Activated CD8-positive, alpha-beta memory T cell treated with anti-CD3 and anti-CD28 coated beads, Interleukin-2, amount 50 U/mL, for 24 hours (primary cell): ENCODE data around the gene TPCN1.

Experiments used
- DNase-seq: peaks from one replicate; pipeline ENCODE4 v3.0.0-alpha.2; 2020; ENCODE audit errors: extremely low read depth

Gene TPCN1

DNA sequence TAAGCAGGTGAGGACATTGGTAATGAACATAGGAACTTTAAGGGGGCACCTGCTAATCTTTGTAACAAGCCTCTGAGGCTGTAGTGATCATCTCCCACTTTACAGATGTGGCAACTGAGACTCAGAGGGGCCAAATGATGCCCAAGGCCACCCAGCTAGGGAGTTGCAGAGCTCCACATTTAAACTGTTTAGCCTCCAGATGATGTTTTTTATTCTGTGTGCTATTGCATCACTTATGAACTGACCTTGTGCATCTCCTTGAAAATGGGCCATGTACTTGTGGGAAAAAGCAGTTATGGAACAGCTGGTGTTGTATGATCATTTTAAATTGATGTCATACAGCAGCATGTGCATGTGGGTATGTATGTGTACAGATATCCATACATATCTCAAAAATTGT, 41.4 kb downstream of the TPCN1 start:
- DNase-seq, result no peak

DNA sequence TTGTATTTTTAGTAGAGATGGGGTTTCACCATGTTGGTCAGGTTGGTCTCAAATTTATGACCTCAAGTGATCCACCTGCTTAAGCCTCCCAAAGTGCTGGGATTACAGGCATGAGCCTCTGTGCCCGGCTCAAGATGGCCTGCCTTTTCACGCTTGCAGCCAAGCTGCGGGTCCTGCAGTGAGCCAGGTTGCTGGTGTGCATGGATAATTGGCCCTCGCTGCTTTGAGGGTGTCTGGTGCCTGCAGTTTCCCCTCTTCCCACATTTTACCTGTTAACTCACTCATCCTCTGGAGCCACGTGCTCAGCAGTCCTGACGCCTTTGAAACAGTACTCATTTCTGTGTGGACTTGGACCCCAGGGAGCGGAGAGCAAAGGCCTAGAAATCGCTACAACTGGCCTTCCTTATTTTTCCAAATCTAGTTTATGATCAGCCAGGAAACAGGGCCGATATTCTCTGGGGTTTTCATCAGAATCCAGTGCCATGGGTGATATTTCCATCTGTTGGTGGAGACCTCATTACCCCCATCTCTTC, 42.2 kb downstream of the TPCN1 start:
- DNase-seq, result no peak

DNA sequence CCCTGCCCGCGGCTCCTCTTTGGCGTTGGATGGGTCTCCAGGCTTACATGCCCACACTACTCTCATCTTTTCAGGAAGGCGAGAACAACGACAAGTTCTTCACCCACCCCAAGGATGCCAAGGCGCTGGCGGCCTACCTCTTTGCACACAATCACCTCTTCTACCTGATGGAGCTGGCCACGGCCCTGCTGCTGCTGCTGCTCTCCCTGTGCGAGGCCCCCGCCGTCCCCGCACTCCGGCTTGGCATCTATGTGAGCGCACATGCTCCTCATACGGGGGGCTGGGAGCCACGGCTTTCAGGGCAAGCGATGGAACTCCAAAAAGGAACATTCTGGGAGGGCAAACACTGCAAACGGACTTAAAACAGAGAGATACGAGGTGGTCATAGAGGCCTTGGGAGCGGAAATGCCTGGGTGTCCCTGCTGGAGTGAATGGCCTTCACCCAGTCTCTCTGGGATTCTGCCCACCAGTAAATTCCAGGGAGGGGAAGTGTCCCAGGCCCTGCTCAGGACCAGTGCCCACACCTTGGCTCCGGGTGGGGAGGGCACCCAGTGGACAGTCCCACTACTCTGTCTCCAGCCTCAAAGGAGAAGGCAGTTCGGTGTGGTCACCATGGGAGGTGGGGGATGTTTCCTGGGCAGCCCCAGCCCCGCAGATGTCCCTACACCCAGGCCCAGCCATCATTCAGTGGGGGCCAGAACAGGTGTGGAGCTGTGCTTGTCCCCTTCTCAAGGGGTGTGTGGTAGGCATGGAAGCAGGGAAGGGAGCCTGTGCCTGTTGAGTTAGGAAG, 45.0 kb downstream of the TPCN1 start:
- DNase-seq, result no peak

DNA sequence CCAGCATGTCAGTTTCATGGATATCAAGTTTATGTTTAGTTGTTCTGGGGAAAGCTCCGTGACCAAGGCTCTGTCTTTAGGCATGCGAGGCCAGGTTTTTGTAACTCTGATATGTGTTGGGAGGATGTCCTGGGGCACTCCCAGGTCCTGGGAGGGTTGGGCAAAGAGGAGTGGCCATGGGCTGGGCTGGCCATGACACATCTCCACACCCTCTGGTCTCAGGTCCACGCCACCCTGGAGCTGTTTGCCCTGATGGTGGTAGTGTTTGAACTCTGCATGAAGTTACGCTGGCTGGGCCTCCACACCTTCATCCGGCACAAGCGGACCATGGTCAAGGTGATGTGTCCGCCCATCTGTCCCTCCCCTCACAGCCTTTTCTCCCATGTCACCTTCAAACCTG, 46.4 kb downstream of the TPCN1 start:
- DNase-seq, result no peak

DNA sequence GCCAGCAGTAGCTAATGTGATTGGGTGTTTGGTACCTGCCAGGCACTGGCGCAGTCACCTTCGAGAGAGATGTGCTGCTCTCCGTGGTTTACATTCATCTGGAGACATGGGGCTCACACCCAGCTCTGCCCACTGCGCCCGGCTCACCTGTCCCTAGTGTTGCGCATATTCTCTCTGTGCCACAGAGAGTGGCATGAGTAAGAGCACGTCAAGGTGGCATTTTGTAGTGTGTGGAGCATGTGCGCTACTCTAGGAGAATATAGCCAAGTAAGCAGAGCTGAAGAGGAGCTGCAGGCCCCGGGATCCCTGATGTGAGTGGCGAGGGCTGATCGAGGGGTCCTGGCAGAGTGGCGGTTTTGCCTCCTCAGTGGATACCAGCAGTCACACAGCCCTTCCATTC, 46.9 kb downstream of the TPCN1 start:
- no peak for DNase-seq

DNA sequence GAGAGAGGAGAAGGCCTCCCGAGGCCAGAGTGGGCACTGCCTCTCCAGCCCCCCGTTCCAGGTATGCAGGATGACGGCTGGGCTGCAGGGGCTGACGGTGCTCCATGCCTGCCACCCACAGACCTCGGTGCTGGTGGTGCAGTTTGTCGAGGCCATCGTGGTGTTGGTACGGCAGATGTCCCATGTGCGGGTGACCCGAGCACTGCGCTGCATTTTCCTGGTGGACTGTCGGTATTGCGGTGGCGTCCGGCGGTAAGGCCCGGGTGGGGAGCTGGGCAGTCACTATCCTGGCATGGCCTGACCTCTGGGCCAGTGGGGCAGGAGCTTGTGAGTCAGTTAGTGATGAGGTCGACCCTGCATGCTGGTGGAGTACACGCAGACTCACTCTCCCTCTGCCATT, 47.4 kb downstream of the TPCN1 start:
- no peak for DNase-seq

DNA sequence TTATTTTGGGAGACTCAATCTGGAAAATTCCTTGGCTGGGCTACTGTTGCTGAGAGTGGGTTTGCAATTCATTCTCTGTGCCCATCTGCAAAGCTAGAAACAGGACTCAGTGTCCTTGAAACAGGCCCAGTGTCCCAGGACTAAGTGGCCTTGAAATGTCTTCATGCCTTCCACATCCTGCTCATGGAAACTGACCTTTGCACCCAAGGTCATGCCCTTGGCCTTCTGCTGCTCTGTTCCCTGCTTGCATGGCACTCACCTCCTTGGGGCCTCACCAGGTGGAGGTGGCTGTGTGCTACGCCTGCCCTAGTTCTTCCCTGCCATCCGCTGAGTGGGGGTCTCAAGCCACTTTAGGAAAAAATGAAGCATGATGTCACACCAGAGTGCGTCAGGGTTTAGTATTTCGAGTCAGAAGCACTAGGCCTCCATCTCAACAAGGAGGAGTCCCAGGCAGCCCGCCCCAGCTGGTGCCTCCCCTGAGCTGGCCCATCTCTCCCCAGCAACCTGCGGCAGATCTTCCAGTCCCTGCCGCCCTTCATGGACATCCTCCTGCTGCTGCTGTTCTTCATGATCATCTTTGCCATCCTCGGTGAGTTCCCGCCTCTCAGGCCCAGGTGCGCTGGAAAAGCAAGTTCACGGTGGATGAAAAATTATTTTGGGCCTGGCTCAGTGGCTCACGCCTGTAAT, 48.1 kb downstream of the TPCN1 start:
- no peak for DNase-seq

DNA sequence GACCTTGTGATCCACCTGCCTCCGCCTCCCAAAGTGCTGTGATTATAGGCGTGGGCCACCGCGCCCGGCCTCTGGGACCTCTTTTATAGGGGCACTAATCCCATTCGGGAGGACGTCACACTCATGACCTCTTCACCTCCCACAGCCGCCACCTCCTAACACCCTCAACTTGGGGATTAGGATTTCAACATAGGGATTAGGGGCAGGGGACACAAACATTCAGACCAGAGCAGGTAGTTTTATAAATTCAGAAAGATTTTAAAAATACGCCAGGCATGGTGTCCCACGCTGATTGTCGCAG, 49.4 kb downstream of the TPCN1 start:
- DNase-seq, result no peak

DNA sequence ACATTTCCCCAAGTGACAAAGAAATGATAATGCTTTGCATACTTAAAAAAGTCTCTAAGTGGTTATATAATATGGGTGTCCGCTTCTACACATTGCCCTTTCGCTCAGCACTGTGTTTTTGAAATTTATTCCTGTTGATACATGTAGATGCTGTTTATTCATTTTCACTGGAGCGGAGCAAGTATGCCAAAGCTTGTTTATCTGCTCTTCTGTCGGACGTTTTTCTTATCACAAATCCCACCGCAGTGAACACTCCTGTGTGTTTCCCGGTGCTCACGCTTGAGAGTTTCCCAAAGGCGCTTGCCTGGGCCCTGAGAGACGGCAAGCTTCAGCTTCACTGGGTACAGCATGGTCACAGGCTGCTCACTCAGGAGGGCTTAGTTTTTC, 50.2 kb downstream of the TPCN1 start:
- DNase-seq, result no peak

DNA sequence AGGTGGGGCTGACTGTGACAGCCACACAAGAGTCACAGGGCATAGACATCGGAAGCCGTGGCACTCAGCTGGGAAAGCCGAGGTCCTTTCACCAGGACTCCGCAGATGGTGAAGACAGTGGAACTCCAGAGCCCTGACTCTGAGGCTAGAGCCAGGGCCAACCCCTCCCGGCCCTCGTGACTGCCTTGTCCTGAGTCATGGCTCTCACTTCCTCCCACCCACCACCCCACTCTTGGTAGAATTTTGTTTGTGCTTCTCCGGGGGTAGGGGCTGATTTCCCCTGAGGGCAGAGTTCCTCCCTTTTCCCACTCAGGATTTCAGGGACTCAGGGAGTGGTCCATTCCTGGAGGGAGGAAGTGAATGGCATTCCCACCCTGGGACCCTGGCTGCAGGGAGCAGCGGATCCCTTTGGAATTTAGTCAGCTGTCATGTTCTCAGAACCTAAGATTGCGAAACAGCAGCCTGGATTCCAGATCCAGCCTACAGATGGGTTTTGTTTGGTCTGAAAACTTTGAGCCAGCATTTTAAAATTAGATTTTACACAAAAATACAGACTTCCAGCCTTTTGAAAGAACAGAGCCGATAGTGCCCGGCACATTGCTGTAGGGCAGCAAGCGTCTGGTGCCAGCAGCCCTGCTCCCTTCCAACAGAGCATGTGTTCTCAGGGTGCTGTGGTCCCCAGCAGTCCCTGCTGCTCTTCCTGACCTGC, 50.7 kb downstream of the TPCN1 start:
- DNase-seq, result no peak

DNA sequence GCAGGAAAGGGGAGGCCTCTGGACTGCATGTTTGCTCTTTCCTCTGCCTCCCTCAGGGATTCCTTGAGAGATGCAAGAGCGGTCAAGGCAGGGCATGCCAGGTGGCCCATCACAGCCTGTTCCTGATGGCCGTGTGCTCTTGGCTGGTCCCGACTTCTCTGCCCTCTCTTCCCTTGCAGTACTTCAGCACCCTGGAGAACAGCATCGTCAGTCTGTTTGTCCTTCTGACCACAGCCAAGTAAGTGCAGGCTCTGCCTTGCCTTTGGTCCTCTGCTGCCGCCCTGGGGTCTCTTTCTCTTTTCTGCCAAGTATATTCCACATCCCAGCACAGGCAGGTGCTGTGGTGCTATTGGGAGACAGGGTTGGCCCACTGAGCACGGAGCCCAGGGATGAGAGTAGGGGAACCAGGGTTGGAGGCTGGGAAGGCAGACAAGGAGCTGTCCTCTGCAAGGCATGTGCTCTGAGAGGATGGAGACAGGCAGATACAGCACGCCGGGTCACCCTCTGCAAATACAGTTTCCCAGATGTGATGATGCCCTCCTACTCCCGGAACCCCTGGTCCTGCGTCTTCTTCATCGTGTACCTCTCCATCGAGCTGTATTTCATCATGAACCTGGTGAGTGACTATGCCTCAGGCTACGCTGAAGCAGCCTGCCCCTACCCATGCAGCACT, 51.9 kb downstream of the TPCN1 start:
- no peak for DNase-seq

DNA sequence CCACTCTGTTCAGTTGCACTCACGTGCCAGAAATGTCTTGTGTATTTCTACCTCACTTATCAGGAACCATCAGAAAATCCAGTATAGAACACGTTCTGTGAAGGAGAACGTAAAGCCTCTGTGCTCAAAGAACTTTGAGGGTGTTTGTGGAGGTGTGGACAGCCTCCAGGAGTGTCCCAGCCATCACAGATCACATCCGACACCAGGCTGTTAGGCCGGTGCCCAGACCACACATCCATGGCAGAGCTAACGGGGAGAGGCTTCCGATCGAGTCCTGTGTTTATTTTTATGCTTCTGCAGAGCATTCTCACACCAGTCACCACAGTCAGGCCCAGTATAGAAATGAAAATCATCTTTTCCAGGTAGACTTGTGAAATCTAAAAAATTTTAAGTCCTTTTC, 53.6 kb downstream of the TPCN1 start:
- no peak for DNase-seq

DNA sequence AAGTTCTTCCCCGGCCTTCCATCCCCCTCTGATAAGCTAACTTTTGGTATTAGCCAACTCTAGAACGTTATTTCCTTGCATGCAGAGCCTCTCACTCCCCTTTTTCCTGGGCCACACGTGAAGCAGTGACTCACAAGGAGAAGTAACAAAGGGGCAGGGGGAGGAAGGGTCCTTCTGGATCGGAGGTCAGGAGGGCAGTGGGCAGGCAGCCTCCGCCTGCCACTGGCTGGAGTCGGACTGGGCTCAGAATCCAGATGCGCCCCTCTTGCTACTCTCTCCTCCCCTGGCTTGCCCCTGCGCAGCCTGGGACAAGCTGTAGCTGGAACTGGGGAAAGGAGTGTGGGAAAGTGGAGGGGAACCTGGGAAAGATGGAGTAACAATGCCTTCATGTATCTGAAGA, 55.0 kb downstream of the TPCN1 start:
- no peak for DNase-seq

DNA sequence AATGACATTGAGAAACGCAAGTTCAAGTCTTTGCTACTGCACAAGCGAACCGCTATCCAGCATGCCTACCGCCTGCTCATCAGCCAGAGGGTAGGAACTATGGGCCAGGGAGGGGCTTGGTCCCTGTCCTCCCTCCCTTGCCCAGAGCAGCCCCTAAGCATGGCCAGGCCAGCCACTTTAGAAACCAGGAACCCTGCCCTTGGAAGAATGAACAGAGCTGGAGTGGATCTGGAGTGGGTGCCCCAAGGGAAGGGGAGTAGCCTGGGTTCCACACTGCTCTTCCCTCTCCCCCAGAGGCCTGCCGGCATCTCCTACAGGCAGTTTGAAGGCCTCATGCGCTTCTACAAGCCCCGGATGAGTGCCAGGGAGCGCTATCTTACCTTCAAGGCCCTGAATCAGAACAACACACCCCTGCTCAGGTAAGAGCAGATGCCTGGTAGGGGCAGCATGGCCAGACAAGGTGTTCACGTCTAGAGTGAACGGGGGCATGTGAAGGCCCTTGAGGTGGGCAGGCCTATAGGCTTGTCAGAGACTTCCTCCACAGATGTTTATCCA, 55.8 kb downstream of the TPCN1 start:
- no peak for DNase-seq

DNA sequence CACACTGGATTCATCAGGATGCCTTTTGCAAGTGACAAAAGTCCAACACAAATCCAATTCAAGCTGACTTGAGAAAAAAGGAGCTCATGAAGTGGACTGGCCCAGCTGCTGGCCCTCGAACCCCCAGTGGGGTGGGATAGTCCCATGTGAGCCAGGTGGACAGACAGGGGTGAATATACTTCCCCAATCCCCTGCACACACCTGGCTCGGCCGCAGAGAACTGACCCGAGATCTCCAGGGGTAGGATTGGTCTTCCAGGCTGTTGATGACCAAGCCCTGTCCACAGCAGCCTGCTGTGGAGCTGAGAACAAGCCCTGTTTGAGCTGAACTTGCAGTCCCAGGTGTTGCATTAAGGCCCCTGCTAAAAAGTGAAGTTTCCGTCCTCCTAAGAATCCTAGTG, 56.2 kb downstream of the TPCN1 start:
- no peak for DNase-seq

DNA sequence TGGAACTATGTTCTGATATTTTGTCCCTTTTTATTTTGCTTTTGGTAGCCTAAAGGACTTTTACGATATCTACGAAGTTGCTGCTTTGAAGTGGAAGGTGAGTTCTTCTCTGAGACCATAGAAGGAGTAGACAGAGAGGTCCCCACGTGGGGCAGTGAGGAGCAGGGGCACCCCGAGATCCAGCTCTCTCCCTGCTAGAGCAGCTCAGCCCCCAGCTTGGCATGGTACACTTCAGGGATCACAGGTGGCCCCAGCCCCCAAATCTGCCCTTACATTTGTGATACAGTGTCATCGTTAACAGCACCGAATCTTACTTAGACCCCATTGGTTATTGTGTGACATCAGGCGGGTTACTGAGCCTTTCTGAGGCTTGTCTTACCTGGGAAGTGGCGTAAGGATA, 56.9 kb downstream of the TPCN1 start:
- no peak for DNase-seq

DNA sequence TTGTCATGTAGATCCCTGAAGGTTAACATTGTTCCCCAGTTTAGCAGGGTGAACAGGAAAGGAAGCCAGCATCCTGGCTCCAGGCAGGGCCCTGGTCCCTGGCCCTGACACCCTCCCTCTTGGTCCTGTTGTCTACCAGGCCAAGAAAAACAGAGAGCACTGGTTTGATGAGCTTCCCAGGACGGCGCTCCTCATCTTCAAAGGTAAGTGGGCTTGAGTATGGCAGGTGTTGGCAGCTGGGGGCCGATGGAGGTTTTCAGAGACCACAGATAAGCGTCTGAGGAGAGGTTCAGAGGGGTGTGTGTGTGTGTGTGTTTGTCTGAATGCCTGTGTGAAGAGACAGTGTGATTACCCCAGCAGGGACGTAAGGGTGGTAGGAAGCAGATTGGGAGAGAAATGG, 57.4 kb downstream of the TPCN1 start:
- no peak for DNase-seq

DNA sequence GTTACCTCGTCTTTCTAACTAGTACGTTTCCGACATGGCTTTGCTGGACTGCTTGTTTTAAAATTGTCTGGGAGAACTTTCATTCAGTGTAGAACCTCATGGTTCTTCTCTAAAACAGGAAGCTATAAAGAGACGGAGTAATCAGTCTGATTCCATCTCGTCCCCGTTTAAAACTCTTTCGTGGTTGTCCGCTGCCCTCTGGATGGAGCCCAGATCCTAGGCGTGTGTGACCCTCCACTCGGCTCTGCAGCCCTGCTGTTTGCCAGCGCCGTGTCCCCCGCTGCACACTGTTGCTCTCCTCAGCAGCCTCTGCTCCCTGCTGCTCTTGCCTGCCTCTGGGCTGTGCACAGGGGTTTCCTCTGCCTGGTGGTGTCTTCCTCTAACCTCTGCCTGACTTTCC, 63.5 kb downstream of the TPCN1 start:
- no peak for DNase-seq

DNA sequence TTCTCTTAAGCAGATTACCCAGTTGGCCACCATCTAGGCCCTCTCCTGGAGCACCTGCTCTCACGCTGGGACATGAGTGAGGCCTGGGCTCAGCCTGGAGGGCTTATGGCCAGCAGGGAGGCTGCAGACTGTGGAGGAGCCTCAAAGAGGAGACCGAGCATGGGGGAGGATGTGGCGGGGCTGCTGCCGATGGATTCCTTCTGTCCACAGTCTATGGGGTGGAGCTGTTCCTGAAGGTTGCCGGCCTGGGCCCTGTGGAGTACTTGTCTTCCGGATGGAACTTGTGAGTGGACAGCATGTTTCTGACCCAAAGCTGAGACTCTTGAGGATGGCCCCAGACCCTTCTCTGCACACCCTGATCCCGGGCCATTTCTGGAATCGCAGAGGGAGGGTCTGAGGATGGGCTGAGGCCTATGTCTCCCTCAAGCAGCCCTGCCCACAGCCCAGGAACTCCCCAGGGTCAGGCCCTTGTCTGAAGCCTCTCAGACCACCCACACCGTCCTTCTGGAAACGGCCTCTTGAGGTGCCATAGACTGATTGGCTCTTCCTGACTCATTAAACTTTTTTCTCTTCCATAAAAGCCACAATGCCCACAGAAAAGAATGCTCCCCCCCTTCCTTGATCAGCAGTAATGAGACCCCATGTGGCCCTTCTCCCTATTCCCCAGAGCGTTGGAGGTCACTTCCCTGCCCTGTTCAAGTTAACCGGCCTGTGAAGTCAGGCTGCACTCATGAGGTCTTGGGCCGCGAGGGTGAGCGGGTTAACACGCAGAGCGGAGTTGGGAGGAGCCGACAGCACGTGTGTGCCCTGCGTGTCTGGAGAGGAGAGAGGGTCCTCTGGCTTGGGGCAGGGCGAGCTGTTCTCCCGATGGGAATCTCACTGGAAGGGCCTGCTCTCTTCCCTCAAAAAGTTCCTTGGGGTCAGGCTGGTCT, 64.7 kb downstream of the TPCN1 start:
- DNase-seq, result no peak

DNA sequence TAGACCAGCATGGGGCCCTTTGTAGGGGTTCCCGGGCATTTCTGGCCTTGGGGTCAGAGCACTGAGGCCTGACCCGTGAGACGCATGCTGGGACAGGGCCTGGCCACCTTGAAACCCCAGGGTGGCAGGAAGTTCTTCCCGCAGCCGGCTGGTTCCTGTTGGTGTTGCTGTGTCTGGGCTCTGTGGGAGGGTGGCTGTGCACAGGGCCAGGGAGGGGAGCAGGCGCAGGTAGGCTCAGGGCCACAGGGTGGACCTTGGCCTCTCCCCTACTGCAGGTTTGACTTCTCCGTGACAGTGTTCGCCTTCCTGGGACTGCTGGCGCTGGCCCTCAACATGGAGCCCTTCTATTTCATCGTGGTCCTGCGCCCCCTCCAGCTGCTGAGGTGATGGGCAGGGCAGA, 65.4 kb downstream of the TPCN1 start:
- no peak for DNase-seq
